Loucy (cell line): ENCODE results near the gene MTMR1.

Experiments used
- H2AFZ ChIP-seq: fragments of 200-600 bp; sonication (generic); 2 replicates; pipeline ENCODE4 v1.6.0; 2016; ENCODE audit warnings: antibody characterized with exemption, mild to moderate bottlenecking, low read length, moderate library complexity
- H3F3A ChIP-seq: fragments of 200-600 bp; 2 replicates; pipeline ENCODE4 v1.6.0; 2016; ENCODE audit warnings: antibody characterized with exemption, low read depth, mild to moderate bottlenecking
- H3K27me3 ChIP-seq: fragments of 200-600 bp; sonication (generic); 2 replicates; pipeline ENCODE4 v1.6.1; 2014; ENCODE audit warnings: low read length, mild to moderate bottlenecking; ENCODE audit not compliant: insufficient read depth, poor library complexity, severe bottlenecking
- H3K36me3 ChIP-seq: fragments of 200-600 bp; sonication (generic); 2 replicates; pipeline ENCODE4 v1.6.1; 2016; ENCODE audit warnings: low read length; ENCODE audit not compliant: insufficient read depth
- H3K4me1 ChIP-seq: fragments of 200-600 bp; sonication (generic); 2 replicates; pipeline ENCODE4 v1.5.1; 2014; ENCODE audit warnings: low read length, mild to moderate bottlenecking; ENCODE audit not compliant: insufficient read depth, poor library complexity, severe bottlenecking
- H3K4me2 ChIP-seq: fragments of 200-600 bp; sonication (generic); 2 replicates; pipeline ENCODE4 v1.6.0; 2014; ENCODE audit warnings: antibody characterized with exemption, low read length, low read depth, mild to moderate bottlenecking; ENCODE audit not compliant: poor library complexity, severe bottlenecking
- H3K4me3 ChIP-seq: fragments of 200-600 bp; sonication (generic); 2 replicates; pipeline ENCODE4 v1.5.1; 2014; ENCODE audit warnings: low read length, mild to moderate bottlenecking, mixed read lengths; ENCODE audit not compliant: poor library complexity, severe bottlenecking
- H3K79me2 ChIP-seq: fragments of 200-600 bp; sonication (generic); 2 replicates; pipeline ENCODE4 v1.6.1; 2014; ENCODE audit warnings: low read length; ENCODE audit not compliant: insufficient read depth
- H3K9ac ChIP-seq: fragments of 200-600 bp; sonication (generic); 2 replicates; pipeline ENCODE4 v1.6.0; 2014; ENCODE audit warnings: mild to moderate bottlenecking, low read depth, low read length, moderate library complexity; ENCODE audit not compliant: poor library complexity, severe bottlenecking
- H3K9me2 ChIP-seq: fragments of 200-600 bp; sonication (generic); replicated peaks from 2 replicates; pipeline ENCODE4 v1.6.1; 2016; ENCODE audit warnings: low read depth, low read length, mixed read lengths
- H3K9me3 ChIP-seq: fragments of 200-600 bp; sonication (generic); 2 replicates; pipeline ENCODE4 v1.6.1; 2014; ENCODE audit warnings: mild to moderate bottlenecking, antibody characterized with exemption, low read length, low read depth; ENCODE audit not compliant: insufficient read depth
- H4K20me1 ChIP-seq: fragments of 200-600 bp; sonication (generic); 2 replicates; pipeline ENCODE4 v1.6.0; 2014; ENCODE audit warnings: antibody characterized with exemption, low read length, mild to moderate bottlenecking; ENCODE audit not compliant: insufficient read depth, poor library complexity, severe bottlenecking
- EZH2phosphoT487 ChIP-seq: fragments of 200-600 bp; IDR thresholded peaks from 2 replicates; pipeline ENCODE4 v1.6.1; 2018; ENCODE audit warnings: antibody characterized with exemption, mild to moderate bottlenecking, moderate library complexity, borderline replicate concordance
- TF ChIP-seq, protein P1 (sequence below): fragments of 200-600 bp; sonication (generic); conservative IDR thresholded peaks from 2 replicates; pipeline ENCODE4 v1.5.1; 2014; ENCODE audit warnings: mild to moderate bottlenecking, antibody characterized with exemption, low read length

The MTMR1 gene

DNA sequence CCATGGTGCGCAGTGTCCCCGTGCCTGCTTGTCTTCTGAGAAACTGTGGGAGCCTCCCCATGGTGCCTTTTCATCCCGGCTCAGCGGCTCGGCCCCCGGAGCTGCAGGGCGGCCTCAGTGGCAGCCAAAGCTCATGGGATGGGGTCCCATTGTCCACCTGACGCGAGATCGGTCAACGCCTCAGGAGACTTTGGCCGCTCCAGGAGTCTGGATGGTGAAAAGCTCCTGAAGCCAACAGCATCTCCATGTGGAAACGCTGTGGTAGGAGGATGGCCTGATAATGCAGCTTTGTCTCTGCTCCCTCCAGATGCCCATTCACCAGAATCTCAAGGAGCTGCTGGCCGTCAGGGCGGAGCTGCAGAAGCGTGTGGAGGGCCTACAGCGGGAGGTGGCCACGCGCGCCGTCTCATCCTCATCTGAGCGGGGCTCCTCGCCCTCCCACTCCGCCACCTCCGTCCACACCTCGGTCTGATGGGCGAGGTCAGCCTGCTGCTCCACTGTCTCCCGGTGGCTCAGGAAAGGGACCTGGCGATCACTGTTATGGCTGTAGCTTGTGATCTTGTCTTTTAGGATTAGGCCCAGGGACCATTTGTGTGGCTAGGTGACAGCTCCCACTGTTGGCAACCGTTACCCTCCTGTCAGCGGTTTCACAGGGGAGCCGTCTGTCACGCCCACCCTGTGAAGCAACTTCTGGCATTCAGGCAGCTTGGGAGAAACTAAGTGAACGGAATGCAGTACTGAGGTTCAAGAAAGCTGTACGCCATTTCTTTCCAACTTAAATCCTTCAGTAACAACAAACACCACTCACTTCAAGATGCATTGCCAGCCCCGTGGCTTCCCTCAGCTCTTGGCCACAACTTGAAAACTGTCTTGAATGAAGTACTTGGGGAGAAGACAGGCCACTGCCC lies 69.3 kb downstream of the MTMR1 start:
- Histone ChIP-seq H3K79me2 (no peaks in the 10 kb centered on the region), H3K4me1 (no peaks in the 10 kb centered on the region), H3K36me3 (no peaks in the 10 kb centered on the region; the same call in 1 of the 2 replicates), H3K4me3 (no peak overlapping the region), H3K9me2 (no peaks in the 10 kb centered on the region), H4K20me1 (no peaks in the 10 kb centered on the region), H3K4me2 (no peak overlapping the region), H3K27me3 (no peaks in the 10 kb centered on the region), H3K9me3 (no peaks in the 10 kb centered on the region), H3F3A (no peaks in the 10 kb centered on the region), H3K9ac (no peak overlapping the region), H2AFZ (no peak overlapping the region)
- TF ChIP-seq, protein P1, sequence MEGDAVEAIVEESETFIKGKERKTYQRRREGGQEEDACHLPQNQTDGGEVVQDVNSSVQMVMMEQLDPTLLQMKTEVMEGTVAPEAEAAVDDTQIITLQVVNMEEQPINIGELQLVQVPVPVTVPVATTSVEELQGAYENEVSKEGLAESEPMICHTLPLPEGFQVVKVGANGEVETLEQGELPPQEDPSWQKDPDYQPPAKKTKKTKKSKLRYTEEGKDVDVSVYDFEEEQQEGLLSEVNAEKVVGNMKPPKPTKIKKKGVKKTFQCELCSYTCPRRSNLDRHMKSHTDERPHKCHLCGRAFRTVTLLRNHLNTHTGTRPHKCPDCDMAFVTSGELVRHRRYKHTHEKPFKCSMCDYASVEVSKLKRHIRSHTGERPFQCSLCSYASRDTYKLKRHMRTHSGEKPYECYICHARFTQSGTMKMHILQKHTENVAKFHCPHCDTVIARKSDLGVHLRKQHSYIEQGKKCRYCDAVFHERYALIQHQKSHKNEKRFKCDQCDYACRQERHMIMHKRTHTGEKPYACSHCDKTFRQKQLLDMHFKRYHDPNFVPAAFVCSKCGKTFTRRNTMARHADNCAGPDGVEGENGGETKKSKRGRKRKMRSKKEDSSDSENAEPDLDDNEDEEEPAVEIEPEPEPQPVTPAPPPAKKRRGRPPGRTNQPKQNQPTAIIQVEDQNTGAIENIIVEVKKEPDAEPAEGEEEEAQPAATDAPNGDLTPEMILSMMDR: no peak
- no peak for TF ChIP-seq EZH2phosphoT487

DNA sequence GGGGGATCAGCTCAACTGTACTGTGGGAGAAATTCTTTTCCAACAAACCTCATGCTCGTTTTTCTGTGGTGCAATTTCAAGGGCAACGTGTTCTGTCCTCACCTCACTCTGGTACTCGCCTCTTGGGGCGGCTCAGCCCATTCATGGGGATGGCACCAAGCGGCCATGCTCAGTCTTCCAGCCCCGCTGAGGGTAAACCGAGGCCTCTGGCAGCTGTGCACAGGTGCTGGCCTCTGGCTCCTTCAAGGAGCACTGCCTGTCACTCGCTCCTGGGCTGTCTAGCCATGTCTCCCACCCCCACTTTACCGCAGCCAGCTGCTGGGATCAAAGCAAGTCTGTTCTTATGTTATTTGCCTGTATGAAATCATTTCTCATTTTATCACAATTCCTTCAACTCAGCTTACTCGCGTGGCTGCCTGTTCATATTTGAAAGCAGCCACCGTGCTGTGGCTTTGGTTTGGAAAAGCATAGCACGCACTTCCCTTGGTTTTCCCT lies 70.2 kb downstream of the MTMR1 start:
- no peak overlapping the region for H3K9ac ChIP-seq

DNA sequence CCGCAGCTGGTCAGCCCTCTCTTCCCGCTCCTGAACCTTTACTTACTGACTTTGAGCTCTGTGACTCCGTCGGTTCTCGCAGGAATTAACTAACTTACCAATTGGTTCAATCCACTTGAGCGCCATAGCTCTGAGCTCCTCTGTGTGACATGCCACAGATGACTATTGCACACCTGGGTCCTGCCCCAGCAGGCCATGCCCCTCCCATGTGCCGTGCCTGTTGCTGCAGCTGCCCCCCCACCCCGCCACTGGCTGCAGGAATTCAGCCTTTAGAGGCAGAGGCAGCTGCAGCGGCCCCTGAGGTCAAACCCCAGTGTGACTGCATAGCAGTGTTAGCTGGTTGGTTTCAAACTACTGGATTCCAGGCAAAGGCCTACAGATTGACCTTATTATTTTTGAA lies 70.6 kb downstream of the MTMR1 start:
- Histone ChIP-seq H3K9me3 (no peaks in the 10 kb centered on the region), H3K79me2 (no peaks in the 10 kb centered on the region), H3F3A (no peaks in the 10 kb centered on the region), H3K4me1 (no peaks in the 10 kb centered on the region), H3K4me2 (no peak overlapping the region), H3K9ac (no peak overlapping the region), H2AFZ (no peak overlapping the region), H3K36me3 (no peaks in the 10 kb centered on the region; the same call in 1 of the 2 replicates), H4K20me1 (no peaks in the 10 kb centered on the region), H3K4me3 (no peak overlapping the region), H3K9me2 (no peaks in the 10 kb centered on the region), H3K27me3 (no peaks in the 10 kb centered on the region)
- TF ChIP-seq, protein P1: no peak
- no peak for TF ChIP-seq EZH2phosphoT487

More for the DNA sequence above, 70.2 kb downstream of the MTMR1 start:
- H3K79me2 ChIP-seq: no peaks in the 10 kb centered on the region
- no peak overlapping the region for H2AFZ ChIP-seq
- H3K4me3 ChIP-seq: no peak overlapping the region
- no peaks in the 10 kb centered on the region for H3K9me3 ChIP-seq
- no peaks in the 10 kb centered on the region for H3K9me2 ChIP-seq
- H3F3A ChIP-seq: no peaks in the 10 kb centered on the region
- no peak overlapping the region for H3K4me2 ChIP-seq
- TF ChIP-seq, protein P1: no peak
- no peaks in the 10 kb centered on the region for H3K27me3 ChIP-seq
- H3K36me3 ChIP-seq: no peaks in the 10 kb centered on the region; the same call in 1 of the 2 replicates
- no peaks in the 10 kb centered on the region for H3K4me1 ChIP-seq
- no peaks in the 10 kb centered on the region for H4K20me1 ChIP-seq
